HPDE6-E6E7 (cell line): Measurements from ENCODE around the gene TCF19.

Experiments used
- DNase-seq: peaks from one replicate; pipeline ENCODE4 v3.0.0; 2011; ENCODE audit warnings: missing footprints; ENCODE audit errors: extremely low spot score

TCF19 gene

DNA sequence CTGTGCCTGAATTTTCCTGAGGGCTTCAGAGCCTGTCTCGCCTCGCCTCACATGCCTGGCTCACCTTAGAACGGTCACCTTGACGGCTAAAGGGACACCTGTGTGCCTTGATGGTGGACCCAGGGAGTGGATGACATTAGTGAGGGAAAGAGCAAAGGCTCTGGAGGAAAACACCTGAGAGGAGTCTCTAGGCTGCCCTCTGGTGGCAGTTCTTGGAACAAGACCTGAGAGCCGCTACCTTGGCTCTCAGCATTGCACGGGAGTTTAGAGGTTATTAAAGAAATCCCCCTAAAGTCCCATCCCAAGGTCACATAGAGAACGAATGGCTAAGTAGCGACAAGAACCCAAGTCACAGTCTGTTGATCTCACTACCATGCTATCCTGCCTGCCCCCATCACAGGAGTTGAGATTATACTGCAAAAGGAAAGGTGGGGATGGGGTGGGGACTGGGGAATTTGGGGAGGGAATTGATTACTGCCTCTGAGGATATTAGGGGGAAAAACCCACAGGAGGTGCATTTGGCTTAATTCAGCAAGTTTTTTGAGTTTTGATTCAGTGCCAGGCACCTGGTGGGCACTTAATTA is 30.2 kb upstream of the TCF19 start:
- peak; percentile 52 for DNase-seq

DNA sequence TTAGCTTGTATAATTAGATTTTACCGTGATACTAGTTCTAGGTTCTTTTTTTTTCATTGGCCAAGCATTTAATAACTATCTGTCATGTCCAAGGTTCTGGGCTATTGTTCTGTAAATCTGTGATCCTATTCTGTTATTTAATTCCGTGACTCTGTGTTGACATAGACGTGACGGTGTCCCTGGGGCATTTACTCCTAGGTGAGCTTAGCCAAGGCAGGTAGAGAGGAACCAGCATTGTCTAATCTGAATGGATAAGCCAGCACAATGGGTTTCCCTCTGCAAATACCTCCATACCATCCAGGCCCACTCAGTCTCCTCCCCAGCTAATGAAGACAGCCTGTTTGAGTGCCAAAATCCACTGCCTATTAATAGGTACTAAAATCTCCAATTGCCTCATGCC is 29.3 kb upstream of the TCF19 start:
- DNase-seq, result no peak

DNA sequence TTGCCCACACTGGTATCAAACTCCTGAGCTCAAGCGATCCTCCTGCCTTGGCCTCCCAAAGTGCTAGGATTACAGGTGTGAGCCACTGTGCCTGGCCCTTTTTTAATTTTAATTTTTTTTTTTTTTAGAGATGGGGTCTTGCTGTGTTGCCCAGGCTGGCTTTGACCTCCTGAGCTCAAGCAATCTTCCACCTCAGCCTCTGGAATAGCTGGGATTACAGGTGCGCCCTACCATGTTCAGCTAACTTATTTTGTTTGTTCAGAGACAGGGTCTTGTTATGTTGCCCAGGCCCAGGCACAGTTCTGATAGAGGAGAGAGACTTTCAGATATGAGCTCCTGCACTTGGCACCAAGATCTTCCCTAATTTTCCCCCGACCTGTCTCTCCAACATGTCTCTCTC is 27.6 kb upstream of the TCF19 start:
- DNase-seq, result no peak

DNA sequence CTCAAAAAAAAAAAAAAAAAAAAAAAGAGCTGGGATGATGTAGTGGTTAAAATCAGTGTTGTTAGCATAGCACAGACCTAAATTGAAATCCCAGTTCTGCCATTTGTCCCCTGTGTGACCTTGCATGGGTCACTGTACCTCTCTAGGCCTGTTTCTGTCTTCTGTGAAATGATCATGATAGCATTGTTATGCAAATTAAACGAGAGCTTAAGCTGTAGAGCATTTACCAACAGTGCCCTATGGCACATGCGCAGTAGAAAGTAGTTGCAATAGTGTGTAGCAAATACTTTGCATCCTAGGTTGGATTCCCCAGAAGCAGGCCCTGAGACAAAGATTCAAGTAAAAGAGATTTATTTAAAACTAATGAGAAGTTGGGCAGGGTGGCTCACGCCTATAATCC is 26.8 kb upstream of the TCF19 start:
- DNase-seq, result no peak

GRCh38 chr6:31132806-31133205 is 25.6 kb upstream of the TCF19 start:
- no peak for DNase-seq

DNA sequence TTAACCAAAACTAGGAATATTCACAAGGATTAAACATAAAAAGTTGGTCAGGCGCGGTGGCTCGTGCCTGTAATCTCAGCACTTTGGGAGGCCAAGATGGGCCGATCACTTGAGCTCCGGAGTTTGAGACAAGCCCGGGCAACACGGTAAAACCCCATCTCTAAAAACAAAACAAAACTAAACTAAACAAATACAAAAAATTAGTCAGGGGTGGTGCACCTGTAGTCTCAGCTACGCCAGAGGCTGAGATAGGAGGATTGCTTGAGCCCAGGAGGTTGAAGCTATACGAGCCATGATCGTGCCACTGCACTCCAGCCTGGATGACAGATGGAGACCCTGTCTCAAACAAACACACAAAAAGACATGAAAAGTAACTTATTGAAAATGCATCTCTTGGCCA is 22.7 kb upstream of the TCF19 start:
- DNase-seq, result no peak

DNA sequence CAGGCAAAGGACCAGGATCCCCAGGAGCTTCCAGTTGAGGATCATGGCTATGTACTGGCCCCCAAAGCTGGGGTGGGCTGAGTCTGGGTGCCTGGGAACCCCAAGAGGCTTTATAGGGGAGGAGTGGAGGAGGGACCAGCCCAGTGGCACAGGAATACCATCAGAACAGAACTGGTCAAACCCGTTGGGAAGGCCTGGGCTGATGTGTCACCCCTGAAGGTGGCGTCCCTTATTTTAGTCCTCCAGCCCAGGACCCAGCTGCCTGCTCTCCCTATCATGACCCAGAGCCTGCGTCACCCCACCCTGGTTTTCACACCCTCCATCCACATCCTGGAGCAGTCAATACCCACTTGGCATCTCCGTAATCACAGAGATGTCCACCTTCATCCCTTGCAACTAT is 19.4 kb upstream of the TCF19 start, which contains the start of gene PSORS1C2:
Gene PSORS1C2 (minus strand): TSS at position 85 of the 400 bp plus-strand sequence. CDS start 40 bp downstream, at position 45.
- peak; percentile 36 for DNase-seq

- no peak for DNase-seq
Observed at GRCh38 chr6:31139599-31139998, 18.8 kb upstream of the TCF19 start.

DNA sequence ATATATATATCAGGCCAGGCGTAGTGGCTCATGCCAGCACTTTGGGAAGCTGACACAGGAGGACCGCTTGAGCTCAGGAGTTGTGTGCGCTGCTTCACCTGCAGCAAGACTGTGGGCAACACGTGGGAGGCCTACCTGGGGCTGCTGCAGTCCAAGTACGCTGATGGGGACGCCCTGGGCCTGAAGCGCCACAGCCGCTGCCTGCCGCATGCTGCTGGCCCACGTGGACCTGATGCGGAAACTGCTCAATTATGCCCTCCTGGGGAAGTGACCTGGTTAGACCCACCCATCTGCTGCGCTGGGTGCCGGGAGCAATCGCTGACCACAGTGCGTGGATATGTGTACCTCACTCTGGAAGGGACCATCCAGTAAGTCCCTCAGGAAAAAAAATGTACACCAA is 17.7 kb upstream of the TCF19 start:
- no peak for DNase-seq

GRCh38 chr6:31142361-31142761 is 16.0 kb upstream of the TCF19 start:
- DNase-seq, result no peak

GRCh38 chr6:31143148-31143547 is 15.2 kb upstream of the TCF19 start:
- no peak for DNase-seq

GRCh38 chr6:31144296-31144969 is 14.0 kb upstream of the TCF19 start:
- DNase-seq, result no peak

- no peak for DNase-seq
Observed at GRCh38 chr6:31144970-31145340, 13.4 kb upstream of the TCF19 start.

DNA sequence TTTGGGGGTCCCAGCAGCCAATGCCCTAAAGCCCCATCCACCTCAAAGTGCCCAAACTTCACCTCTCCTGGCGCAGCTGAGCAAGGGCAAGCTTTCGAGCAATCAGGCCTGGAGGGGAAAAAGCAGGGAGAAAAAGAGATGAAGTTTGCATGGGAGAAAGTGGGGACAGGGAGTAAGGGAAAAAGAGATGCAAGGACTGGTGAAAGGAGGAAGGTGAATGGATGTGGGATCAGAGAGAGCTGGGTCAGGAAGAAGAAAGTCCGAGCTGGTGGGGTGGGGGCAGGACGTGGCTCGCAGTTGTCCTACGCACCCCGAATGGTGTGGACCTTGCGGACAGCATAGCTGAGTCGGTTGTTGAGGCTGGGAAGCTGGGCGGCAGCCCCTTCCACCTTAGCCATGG is 13.0 kb upstream of the TCF19 start:
- DNase-seq, result no peak

DNA sequence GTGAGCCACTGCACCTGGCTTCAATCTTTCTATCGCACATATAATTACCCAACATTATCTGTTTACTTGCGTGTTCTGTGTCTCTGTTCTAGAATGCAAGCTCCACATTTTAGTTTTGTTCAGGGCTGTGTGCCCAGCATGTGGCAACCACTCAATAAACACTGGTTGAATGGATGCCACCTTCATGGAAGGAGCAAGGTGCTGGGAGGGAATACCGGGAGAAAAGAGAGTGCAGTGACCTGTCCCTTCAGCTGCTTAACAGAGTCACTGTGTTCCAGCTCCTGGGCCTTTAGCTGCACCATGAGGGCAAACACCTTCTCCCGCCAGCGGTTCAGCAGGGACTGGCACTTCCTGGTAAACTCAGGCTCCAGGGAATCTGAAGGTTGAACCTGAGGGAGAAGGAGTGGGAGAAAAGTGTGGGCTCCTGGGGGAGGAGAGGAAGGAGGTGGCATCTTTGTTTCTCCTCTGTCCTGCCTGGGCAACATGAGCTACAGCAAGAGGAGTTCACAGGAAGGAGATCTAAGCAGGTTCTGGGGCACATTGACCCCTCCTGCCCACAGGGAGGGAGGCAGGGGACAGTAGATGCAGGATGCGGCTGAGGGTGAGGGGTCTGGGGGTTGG is 8.5 kb upstream of the TCF19 start:
- DNase-seq, result no peak

GRCh38 chr6:31152781-31153180 is 5.6 kb upstream of the TCF19 start:
- DNase-seq, result no peak

DNA sequence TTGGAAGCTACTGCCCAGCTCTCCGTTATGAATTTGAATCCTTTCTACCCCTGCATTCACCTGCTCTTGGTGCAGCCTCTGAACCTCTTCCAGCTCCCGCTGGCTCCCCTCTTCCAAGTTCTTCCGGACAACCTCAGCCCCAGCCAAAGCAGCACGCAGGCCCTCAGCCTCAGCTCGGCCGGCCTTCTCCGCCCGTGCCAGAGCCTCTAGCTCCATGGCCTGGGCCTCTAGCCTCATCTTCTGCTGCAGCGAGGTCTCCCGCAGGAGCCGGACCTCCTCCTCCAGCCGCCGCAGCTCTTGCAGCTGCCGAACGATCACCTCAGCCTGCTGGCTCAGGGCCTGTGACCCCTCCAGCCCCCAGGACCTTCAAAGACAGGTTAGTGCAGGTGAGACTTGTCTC is 4.0 kb upstream of the TCF19 start:
- DNase-seq, result no peak

DNA sequence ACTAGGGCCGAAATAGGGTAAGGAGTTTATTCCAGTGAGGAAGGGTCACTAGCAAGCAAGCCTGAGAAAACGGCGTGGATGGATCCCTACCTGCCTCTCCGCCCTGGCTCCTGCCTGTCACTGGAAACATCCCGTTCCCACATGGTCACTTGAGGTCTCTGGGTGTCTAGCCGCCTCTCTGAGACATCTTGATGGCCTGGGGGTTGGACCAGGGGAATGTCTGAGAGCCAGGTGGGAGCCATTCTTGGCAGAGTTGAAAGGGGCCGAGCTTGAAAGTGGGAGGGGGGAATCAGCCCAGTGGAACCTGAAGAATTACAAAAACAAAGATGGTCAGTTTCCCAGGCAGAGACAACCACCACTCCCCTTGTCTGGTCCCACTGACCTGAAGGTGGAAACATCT is 1.7 kb upstream of the TCF19 start:
- DNase-seq, result no peak

DNA sequence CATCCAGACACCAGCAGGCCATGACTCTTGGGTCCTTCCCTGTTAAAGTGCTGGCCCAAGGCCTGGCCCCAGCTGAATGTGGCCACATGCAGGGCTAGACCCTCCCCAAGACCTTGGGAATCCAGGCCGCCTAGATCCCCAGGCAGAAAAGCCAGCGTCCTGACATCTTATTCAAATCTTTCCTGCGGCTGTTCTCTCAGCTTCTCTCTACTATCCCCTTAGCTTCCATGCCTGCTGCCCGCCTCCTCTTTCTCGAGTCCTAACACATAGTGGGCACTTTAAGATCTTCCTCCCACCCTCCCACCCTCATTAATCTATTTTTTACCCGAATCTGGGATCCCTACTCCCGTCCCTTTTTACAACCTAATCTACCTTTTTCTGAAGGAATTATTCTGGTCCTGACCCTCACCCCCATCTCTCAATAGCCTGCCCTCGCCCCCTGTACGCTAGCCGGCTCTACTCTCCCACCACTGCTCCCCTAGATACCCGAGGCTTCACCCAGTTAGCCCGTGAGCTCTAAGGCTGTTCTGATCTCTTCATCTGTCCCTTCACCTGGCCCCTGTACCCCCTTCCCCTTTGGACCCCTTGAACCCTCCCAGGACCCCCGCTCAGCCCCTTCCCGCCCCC is 763 bp upstream of the TCF19 start, which contains the start of gene CCHCR1:
Gene CCHCR1 (minus strand): TSS at position 290 of the 627 bp plus-strand sequence. CDS start 202 bp downstream, at position 88.
- no peak for DNase-seq

DNA sequence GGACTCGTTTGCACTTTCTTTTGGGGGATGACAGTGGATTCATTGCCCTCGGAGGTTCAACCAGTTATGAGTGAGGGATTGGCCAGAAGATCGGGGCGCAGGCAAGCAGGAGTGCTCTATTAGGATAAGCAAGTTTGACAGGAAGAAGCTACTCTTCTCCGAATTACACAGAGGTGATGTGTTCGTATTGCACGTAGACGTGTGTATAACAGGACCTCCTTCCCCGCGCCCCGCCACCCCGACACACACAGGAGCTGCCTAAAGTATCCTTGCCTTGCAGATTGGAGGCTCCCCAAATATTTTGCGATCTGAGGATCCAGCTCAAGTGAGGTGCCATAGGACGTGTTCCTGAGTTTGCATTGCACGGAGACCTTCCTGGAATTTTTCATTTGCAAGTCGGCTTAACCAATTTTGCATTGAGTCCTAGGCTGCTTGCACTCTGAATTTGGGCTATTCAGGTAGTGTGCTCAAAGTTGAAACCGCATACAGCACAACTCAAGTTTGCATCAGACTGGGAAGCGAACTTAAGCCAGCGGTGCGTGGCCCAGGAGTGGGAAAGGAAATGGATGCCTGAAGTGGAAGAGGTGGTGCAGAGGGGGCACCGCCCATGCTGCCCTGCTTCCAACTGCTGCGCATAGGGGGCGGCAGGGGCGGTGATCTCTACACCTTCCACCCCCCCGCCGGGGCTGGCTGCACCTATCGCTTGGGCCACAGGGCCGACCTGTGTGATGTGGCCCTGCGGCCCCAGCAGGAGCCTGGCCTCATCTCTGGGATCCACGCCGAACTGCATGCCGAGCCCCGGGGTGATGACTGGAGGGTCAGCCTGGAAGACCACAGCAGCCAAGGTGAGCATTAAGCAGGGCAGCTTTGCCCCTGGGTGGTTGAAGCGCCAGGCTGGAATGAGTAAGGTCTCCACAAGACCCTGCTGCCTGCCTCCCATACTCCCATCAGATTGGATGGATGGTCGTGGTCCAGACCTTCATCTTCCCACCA is 770 bp downstream of the TCF19 start:
- peak; percentile 58 for DNase-seq
